ENCODE results near the gene MICAL2.

GRCh38 chr11:12088047-12088481, 22.3 kb upstream of the MICAL2 start:
- TF ChIP-seq, protein P1, sequence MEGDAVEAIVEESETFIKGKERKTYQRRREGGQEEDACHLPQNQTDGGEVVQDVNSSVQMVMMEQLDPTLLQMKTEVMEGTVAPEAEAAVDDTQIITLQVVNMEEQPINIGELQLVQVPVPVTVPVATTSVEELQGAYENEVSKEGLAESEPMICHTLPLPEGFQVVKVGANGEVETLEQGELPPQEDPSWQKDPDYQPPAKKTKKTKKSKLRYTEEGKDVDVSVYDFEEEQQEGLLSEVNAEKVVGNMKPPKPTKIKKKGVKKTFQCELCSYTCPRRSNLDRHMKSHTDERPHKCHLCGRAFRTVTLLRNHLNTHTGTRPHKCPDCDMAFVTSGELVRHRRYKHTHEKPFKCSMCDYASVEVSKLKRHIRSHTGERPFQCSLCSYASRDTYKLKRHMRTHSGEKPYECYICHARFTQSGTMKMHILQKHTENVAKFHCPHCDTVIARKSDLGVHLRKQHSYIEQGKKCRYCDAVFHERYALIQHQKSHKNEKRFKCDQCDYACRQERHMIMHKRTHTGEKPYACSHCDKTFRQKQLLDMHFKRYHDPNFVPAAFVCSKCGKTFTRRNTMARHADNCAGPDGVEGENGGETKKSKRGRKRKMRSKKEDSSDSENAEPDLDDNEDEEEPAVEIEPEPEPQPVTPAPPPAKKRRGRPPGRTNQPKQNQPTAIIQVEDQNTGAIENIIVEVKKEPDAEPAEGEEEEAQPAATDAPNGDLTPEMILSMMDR (IDR thresholded peaks at IDR 0.05): peak in 4 of 6 experiments; percentile 19 to 68 (median 66)
- peak in 1 of 2 donors; percentile 34 for TF ChIP-seq POLR2A (IDR thresholded peaks at IDR 0.05)
